ENCODE results near the gene GPC5.
"Not testable (repeated sequence)": the region's sequence is repeated elsewhere in the genome, so short reads cannot be mapped to it uniquely, and the experiment has no call there.

The GPC5 gene

GRCh38 chr13:91797567-91797966 is 399.1 kb downstream of the GPC5 start:
- no peak for DNase-seq

GRCh38 chr13:91798338-91798737 is 399.9 kb downstream of the GPC5 start:
- DNase-seq: not testable (repeated sequence)

- peak; percentile 77 for DNase-seq
Observed at GRCh38 chr13:91801772-91802171, 403.4 kb downstream of the GPC5 start.

GRCh38 chr13:91802957-91803356 is 404.5 kb downstream of the GPC5 start:
- DNase-seq: no peak

- DNase-seq: peak; percentile 25
Observed at GRCh38 chr13:91804724-91805123, 406.3 kb downstream of the GPC5 start.

GRCh38 chr13:91805605-91806004 is 407.2 kb downstream of the GPC5 start:
- peak; percentile 63 for DNase-seq

- DNase-seq: no peak
Observed at GRCh38 chr13:91809161-91809560, 410.7 kb downstream of the GPC5 start.

- DNase-seq: peak; percentile 21
Observed at GRCh38 chr13:91813253-91813652, 414.8 kb downstream of the GPC5 start.

- peak; percentile 94 for DNase-seq
Observed at GRCh38 chr13:91816263-91816807, 417.9 kb downstream of the GPC5 start.

GRCh38 chr13:91817250-91817649 is 418.8 kb downstream of the GPC5 start:
- DNase-seq: peak; percentile 68

GRCh38 chr13:91824416-91824815 is 426.0 kb downstream of the GPC5 start:
- DNase-seq: no peak

- DNase-seq: no peak
Observed at GRCh38 chr13:91825516-91825915, 427.1 kb downstream of the GPC5 start.

- no peak for DNase-seq
Observed at GRCh38 chr13:91836553-91836952, 438.1 kb downstream of the GPC5 start.

GRCh38 chr13:91845612-91846011 is 447.2 kb downstream of the GPC5 start:
- DNase-seq: peak; percentile 56

GRCh38 chr13:91863699-91864098 is 465.3 kb downstream of the GPC5 start:
- DNase-seq: no peak

- DNase-seq: peak; percentile 66
Observed at GRCh38 chr13:91868351-91868750, 469.9 kb downstream of the GPC5 start.

GRCh38 chr13:91878491-91878890 is 480.1 kb downstream of the GPC5 start:
- peak; percentile 79 for DNase-seq

- DNase-seq: peak; percentile 36
Observed at GRCh38 chr13:91879360-91879759, 480.9 kb downstream of the GPC5 start.

GRCh38 chr13:91882918-91883317 is 484.5 kb downstream of the GPC5 start:
- no peak for DNase-seq

- no peak for DNase-seq
Observed at GRCh38 chr13:91889641-91890040, 491.2 kb downstream of the GPC5 start.

GRCh38 chr13:91891141-91891540 is 492.7 kb downstream of the GPC5 start:
- no peak for DNase-seq

GRCh38 chr13:91893040-91893439 is 494.6 kb downstream of the GPC5 start:
- DNase-seq: no peak

- no peak for DNase-seq
Observed at GRCh38 chr13:91894316-91894715, 495.9 kb downstream of the GPC5 start.

- DNase-seq: no peak
Observed at GRCh38 chr13:91896547-91896946, 498.1 kb downstream of the GPC5 start.

GRCh38 chr13:91898986-91899385 is 500.6 kb downstream of the GPC5 start:
- not testable (repeated sequence) for DNase-seq

GRCh38 chr13:91902291-91902690 is 503.9 kb downstream of the GPC5 start:
- peak; percentile 26 for DNase-seq

Measured in NCI-H82 (cell line).